ENCODE measurements around the gene C1QTNF2.
"Not testable (repeated sequence)": the region's sequence is repeated elsewhere in the genome, so short reads cannot be mapped to it uniquely, and the experiment has no call there.

The C1QTNF2 gene

DNA sequence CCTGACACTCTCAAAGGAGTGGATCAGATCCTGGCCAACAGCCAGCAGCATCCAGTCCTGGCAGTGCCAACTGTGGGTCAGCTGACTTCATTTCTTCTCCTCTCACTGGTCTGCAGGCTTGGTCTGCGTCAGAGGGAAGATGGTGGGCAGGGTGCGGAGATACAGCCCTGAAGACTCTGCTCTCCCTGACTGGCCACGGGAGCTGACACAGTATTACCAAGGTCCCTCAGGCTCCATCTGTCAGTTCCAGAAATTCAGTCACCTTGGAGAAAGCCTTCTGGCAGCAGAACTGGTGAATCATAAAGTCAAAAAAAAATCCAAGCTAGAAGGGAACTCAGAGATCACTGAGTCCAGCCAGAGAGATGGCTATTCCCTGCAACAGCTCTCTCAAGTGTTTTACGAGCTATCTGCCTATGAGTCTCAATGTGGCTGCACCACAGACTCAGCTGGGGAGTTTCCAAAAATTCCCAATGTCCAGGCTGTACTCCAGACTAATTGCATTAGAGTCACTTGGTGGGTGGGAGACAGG is 27.9 kb downstream of the C1QTNF2 start:
- TF ChIP-seq, protein P1, sequence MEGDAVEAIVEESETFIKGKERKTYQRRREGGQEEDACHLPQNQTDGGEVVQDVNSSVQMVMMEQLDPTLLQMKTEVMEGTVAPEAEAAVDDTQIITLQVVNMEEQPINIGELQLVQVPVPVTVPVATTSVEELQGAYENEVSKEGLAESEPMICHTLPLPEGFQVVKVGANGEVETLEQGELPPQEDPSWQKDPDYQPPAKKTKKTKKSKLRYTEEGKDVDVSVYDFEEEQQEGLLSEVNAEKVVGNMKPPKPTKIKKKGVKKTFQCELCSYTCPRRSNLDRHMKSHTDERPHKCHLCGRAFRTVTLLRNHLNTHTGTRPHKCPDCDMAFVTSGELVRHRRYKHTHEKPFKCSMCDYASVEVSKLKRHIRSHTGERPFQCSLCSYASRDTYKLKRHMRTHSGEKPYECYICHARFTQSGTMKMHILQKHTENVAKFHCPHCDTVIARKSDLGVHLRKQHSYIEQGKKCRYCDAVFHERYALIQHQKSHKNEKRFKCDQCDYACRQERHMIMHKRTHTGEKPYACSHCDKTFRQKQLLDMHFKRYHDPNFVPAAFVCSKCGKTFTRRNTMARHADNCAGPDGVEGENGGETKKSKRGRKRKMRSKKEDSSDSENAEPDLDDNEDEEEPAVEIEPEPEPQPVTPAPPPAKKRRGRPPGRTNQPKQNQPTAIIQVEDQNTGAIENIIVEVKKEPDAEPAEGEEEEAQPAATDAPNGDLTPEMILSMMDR (IDR thresholded peaks at IDR 0.05; ENCODE audit: low read depth, low read length): no peak
- no peak overlapping the region for H3K4me3 ChIP-seq (ENCODE audit: low read depth, low read length)

DNA sequence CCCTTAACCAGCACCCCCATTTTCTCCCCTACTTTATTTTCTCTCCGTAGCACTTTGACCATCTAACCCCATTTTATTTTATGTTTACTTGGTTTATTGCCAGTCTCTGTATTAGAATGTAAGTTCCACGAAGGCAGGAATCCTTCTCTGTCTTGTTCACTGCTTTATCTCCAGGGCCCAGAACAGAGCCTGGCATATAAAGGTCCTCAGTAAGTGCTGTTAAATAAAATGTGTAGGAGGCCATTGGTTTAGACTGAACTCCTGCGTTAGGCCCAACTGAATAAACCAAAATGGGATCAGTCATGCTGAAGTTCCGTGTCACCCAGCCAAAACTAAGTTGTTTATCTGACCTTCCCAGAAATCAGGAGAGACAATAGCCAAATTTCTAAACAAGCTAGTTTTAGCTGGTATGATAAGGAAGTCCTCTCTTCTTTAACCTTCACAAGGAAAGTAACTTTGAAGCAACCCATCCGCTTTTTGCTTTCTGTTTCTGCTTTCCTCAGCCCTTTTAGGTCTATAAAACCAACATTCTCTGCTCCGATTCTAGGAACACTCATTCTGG is 29.0 kb downstream of the C1QTNF2 start:
- TF ChIP-seq, protein P1 (IDR thresholded peaks at IDR 0.05; ENCODE audit: low read depth, low read length): no peak
- no peak overlapping the region for H3K4me3 ChIP-seq (ENCODE audit: low read depth, low read length)

DNA sequence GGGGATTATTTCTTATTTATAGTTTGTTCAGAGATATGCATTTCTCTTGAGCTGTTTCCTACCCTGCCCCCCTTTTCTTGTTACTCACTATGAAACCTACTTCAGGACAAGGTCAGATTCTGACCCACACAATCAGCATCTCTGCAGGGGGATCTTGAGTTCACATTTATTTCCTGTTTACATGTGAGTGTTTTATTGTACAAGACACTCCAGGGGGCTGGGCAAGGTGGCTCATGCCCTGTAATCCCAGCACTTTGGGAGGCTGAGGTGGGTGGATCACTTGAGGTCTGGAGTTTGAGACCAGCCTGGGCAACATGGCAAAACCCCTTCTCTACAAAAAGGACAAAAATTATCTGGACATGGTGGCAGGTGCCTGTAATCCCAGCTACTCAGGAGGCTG is 29.9 kb downstream of the C1QTNF2 start:
- not testable (repeated sequence) for H3K4me3 ChIP-seq (ENCODE audit: low read depth, low read length)

DNA sequence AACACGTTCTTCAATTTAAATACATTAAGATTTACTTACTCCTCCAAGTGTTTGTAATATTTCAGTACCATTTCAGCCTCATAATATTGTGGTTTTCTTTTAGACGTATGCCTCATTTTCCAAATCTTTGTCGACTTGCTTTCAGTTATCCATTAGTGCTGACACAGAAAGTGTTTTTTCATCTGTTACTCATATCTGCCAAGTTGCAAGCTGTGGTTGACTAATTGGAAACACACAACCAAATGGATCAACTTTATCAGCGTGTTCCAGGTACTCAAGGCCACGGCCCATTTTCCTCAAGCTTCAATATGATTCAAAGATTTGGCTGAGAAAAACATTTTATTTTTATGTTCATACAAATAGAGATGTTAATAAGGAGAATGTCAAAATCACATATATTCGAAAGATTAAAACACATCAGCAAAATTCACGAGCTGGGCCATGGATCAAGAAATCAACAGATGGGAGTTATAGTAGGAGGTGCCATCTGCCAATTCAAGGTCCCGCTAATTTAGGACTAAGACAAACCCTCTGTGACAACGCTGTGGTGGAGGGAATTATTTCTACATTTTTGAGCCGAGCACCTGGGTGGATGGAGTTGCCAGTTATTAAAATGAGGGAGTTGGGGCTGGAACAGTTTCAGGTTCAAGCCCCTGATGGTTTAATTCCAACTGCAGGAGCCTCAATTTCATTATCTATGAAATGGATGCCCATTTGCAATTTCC is 30.9 kb downstream of the C1QTNF2 start:
- TF ChIP-seq, protein P1 (IDR thresholded peaks at IDR 0.05; ENCODE audit: low read depth, low read length): no peak
- no peak overlapping the region for H3K4me3 ChIP-seq (ENCODE audit: low read depth, low read length)

DNA sequence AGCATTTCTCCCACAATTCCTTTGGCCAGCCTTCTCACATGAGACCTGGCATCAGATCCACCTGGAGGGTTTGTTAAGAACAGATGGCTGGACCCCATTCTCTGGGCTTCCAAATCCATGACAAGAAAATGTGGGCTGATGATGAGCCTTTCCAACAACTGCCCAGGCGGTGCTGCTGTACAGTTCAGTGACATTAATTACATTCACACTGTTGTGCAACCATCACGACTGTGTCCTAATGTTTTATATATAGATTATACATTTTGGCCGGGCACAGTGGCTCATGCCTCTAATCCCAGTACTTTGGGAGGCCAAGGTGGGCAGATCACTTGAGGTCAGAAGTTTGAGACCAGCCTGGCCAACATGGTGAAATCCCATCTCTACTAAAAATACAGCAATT is 35.7 kb downstream of the C1QTNF2 start:
- not testable (repeated sequence) for H3K4me3 ChIP-seq (ENCODE audit: low read depth, low read length)

DNA sequence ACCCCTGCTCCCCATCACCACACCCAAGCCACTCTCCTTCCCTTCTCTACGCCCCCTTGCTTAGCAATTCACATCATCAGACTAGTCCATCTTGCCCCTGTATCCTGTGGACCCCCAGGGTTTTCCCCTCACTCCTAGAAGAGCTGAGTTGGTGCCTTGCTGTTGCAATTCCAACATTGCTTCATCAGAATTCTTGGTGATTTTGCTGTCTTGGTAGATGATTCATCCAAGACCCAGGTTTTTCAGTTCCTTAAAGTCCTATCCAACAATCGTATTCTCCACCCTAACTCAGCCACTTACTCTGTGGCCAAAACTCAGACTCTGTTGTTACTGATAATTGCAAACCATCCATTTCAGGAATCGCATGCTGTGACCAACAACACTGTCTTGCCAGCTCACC is 36.7 kb downstream of the C1QTNF2 start:
- TF ChIP-seq, protein P1 (IDR thresholded peaks at IDR 0.05; ENCODE audit: low read depth, low read length): no peak
- no peak overlapping the region for H3K4me3 ChIP-seq (ENCODE audit: low read depth, low read length)

DNA sequence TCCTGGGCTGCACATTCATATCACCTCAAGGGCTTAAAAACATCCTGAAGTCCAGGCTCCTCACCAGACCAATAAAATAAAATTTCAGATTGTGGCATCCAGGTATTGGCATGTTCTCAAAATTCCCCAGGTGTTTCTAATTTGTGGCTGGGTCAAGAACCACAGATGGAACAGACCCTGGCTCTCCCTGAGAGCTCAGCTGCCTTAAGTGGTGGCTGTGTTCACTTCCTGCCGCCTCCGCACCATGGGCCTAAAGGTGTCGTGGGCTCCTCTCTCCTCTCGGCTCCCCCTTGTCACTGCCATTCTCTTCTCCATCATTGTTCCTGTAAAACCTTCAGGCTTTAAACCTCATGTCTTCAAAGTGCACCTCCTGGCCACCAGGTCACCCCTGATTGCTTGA is 40.2 kb downstream of the C1QTNF2 start:
- TF ChIP-seq, protein P1 (IDR thresholded peaks at IDR 0.05; ENCODE audit: low read depth, low read length): no peak
- no peak overlapping the region for H3K4me3 ChIP-seq (ENCODE audit: low read depth, low read length)

DNA sequence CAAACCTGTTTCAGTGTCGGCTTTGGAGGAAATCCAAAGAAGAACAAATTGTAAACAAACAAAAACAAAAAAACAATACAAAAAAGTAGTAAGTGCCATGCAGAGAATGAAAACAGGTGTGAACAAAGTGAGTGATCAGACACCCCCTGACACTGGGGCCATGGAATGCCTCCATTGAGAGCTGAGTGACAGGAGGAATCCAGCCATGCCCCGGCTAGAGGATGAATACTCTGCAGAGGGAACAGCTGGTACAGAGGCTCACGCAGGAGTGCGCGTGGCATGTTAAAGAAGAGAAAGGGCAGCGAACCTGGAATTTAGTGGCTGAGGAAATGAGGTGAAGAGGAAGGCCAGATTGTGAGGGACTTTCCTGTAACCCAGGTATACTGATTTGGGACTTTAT is 42.6 kb downstream of the C1QTNF2 start:
- TF ChIP-seq, protein P1 (IDR thresholded peaks at IDR 0.05; ENCODE audit: low read depth, low read length): no peak
- H3K4me3 ChIP-seq (ENCODE audit: low read depth, low read length): no peak overlapping the region

Data from WI38 (cell line).